Measurements from ENCODE around the gene CBARP. TPM values are rescaled to one million over a fixed set of nuclear protein-coding genes. Genes with fewer than 3 reads are reported as not detected.

CBARP gene
- total RNA-seq, 1 experiment from 2014 or later, result 23.8 TPM

GRCh38 chr19:1235625-1236538, 1.9 kb downstream of the CBARP start:
- intact Hi-C loops (cut with micrococcal nuclease), result no loop called here
- peaks cover 22% of the 10 kb centered on the region; the same call in 1 of the 2 replicates for H3K79me2 ChIP-seq (ENCODE audit: insufficient read depth, low read length)
- DNase-seq (ENCODE audit: low read depth, low spot score) (no peak), ATAC-seq (no peak)
- peak overlapping the region; percentile 83 to 96 for H3K4me3 ChIP-seq (replicated peaks in 1 of 2; ENCODE audit: low read depth in 1 of 2, low read length in 2 of 2)
- peak overlapping the region; percentile 67 for H3K27ac ChIP-seq (ENCODE audit: low read depth, low read length)
- CTCF ChIA-PET, result no interaction called here
- no peaks in the 10 kb centered on the region for H4K20me1 ChIP-seq (ENCODE audit: insufficient read depth)
- POLR2A ChIA-PET, result interaction anchor here (0.9 kb wide), 1 partner anchor 8 kb away, joined by 3 read pairs; no protein-coding TSS in a partner anchor
- RAD21 ChIA-PET (ENCODE audit: low non-redundant PET in 1 of 2, low total read pairs in 2 of 2, uncharacterized antibody in 2 of 2, unreplicated experiment in 2 of 2), result no interaction called here
- BruUV-seq (replicated peaks), result no TSS peak
- peaks cover 3 to 16% of the 10 kb centered on the region in 2 experiments; a peak in 3 of 4 replicates for H3K36me3 ChIP-seq (ENCODE audit: control insufficient read depth in 1 of 2, insufficient read depth in 2 of 2, low read length in 2 of 2)
- H2AFZ ChIP-seq (ENCODE audit: low read depth, low read length, poor library complexity, severe bottlenecking), result no peak overlapping the region
- peaks cover 26 to 53% of the 10 kb centered on the region in 2 experiments for H3K4me1 ChIP-seq (ENCODE audit: control insufficient read depth in 1 of 2, insufficient read depth in 2 of 2, low read length in 2 of 2)
- TF ChIP-seq ZBTB33 (IDR thresholded peaks at IDR 0.05; ENCODE audit: extremely low read depth, insufficient replicate concordance, low read length), result no peak
- TF ChIP-seq EZH2phosphoT487 (IDR thresholded peaks at IDR 0.05; ENCODE audit: borderline replicate concordance), result no peak
- no peak for TF ChIP-seq YY1 (IDR thresholded peaks at IDR 0.05; ENCODE audit: extremely low read depth, insufficient replicate concordance, low read depth, low read length)
- H3K4me2 ChIP-seq (ENCODE audit: low read length), result peak overlapping the region; percentile 80
- H3K27me3 ChIP-seq (ENCODE audit: insufficient read depth, low read length), result no peaks in the 10 kb centered on the region
- H3K9me3 ChIP-seq (ENCODE audit: control insufficient read depth in 1 of 2, insufficient read depth in 1 of 2, low read depth in 1 of 2, low read length in 2 of 2), result no peaks in the 10 kb centered on the region
- H3K9ac ChIP-seq (ENCODE audit: low read length), result peak overlapping the region; percentile 95
- no peaks in the 10 kb centered on the region for H3K9me2 ChIP-seq (ENCODE audit: insufficient read depth)

- Histone ChIP-seq H3K9me2 (ENCODE audit: insufficient read depth) (no peaks in the 10 kb centered on the region), H3K27me3 (ENCODE audit: insufficient read depth, low read length) (no peaks in the 10 kb centered on the region), H3K79me2 (ENCODE audit: insufficient read depth, low read length) (peaks cover 22% of the 10 kb centered on the region; the same call in 1 of the 2 replicates), H3K27ac (ENCODE audit: low read depth, low read length) (peak overlapping the region; percentile 67; the same call in 1 of the 2 replicates), H3K4me2 (ENCODE audit: low read length) (no peak overlapping the region), H3K9me3 (ENCODE audit: control insufficient read depth in 1 of 2, insufficient read depth in 1 of 2, low read depth in 1 of 2, low read length in 2 of 2) (no peaks in the 10 kb centered on the region), H3K36me3 (ENCODE audit: control insufficient read depth in 1 of 2, insufficient read depth in 2 of 2, low read length in 2 of 2) (peaks cover 3 to 16% of the 10 kb centered on the region in 2 experiments; a peak in 3 of 4 replicates), H3K9ac (ENCODE audit: low read length) (no peak overlapping the region), H4K20me1 (ENCODE audit: insufficient read depth) (no peaks in the 10 kb centered on the region), H3K4me1 (ENCODE audit: control insufficient read depth in 1 of 2, insufficient read depth in 2 of 2, low read length in 2 of 2) (peaks cover 23 to 49% of the 10 kb centered on the region in 2 experiments), H3K4me3 (replicated peaks in 1 of 2; ENCODE audit: low read depth in 1 of 2, low read length in 2 of 2) (no peak overlapping the region), H2AFZ (ENCODE audit: low read depth, low read length, poor library complexity, severe bottlenecking) (no peak overlapping the region)
- no peak for ATAC-seq
- DNase-seq (ENCODE audit: low read depth, low spot score), result no peak
- no TSS peak for BruUV-seq (replicated peaks)
- intact Hi-C loops (cut with micrococcal nuclease), result no loop called here
- CTCF ChIA-PET, result no interaction called here
- POLR2A ChIA-PET, result no interaction called here
- RAD21 ChIA-PET (ENCODE audit: low non-redundant PET in 1 of 2, low total read pairs in 2 of 2, uncharacterized antibody in 2 of 2, unreplicated experiment in 2 of 2), result no interaction called here
- no peak for TF ChIP-seq EZH2phosphoT487 (IDR thresholded peaks at IDR 0.05; ENCODE audit: borderline replicate concordance)
- no peak for TF ChIP-seq ZBTB33 (IDR thresholded peaks at IDR 0.05; ENCODE audit: extremely low read depth, insufficient replicate concordance, low read length)
- no peak for TF ChIP-seq ELF1 (IDR thresholded peaks at IDR 0.05; ENCODE audit: borderline replicate concordance, low read depth)
- no peak for TF ChIP-seq TCF7L2 (IDR thresholded peaks at IDR 0.05; ENCODE audit: borderline replicate concordance, extremely low read depth, insufficient read depth, insufficient read length)
- no peak for TF ChIP-seq CTCF (IDR thresholded peaks at IDR 0.05 in 2 of 3, conservative IDR thresholded peaks at IDR 0.05 in 1 of 3; ENCODE audit: borderline replicate concordance in 1 of 3, insufficient read depth in 1 of 3, low read depth in 2 of 3, low read length in 2 of 3)
- no peak for TF ChIP-seq FOSL1 (IDR thresholded peaks at IDR 0.05; ENCODE audit: low read depth)
- TF ChIP-seq JUND (IDR thresholded peaks at IDR 0.05), result no peak
- TF ChIP-seq ZFX (IDR thresholded peaks at IDR 0.05), result no peak
- TF ChIP-seq CBX3 (IDR thresholded peaks at IDR 0.05; ENCODE audit: low read depth), result no peak
- TF ChIP-seq RAD21 (IDR thresholded peaks at IDR 0.05; ENCODE audit: low read depth), result no peak
Observed at GRCh38 chr19:1234955-1235380, 2.8 kb downstream of the CBARP start.
